GM18517 (cell line): ENCODE measurements around the gene EFCAB5.

Experiments used
- ATAC-seq: cut with Tn5 transposase; IDR thresholded peaks from one replicate; pipeline ENCODE4 v1.9.1; 2021; ENCODE audit warnings: mild to moderate bottlenecking, moderate library complexity; ENCODE audit not compliant: unreplicated experiment

Gene EFCAB5

DNA sequence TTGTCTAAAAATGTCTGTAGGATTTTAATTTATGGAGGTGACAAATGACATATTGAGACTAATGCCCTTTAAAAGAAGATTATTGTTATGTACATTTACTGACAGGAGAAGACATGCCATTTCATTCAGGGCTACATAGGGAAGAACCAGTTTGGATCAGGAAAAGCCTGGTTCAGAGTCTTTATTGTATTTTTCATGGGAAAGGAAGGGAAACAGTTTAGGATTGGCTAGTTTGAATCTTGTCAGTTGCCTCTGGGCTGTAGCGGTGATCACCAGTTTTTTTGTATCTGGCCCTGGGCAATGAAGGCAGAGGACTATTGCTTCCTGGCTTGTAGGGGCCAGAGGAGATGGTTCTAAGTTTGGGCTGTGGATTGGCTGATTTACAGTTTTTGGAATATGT lies 206.9 kb downstream of the EFCAB5 start:
- no peak for ATAC-seq

- ATAC-seq, result no peak
Observed at GRCh38 chr17:30151471-30151870, 210.0 kb downstream of the EFCAB5 start.

- ATAC-seq, result no peak
Observed at GRCh38 chr17:30153463-30153862, 212.0 kb downstream of the EFCAB5 start.

DNA sequence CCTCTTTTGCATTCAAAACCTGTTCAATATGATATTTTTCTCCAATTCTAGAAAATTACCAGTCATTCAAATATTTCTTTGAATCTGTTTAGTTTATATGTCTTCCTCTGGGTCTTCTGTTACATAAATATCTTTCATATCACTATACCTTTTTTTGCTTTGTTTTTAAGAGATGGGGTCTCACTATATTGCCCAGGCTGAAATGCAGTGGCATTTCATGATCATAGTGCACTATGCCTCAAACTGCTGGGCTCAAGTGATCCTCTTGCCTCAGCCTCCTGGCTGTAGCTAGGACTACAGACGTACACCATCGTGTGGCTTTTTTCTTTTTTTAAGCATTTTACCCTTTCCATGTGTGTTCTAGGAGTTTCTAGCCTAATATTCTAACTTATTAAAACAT lies 214.0 kb downstream of the EFCAB5 start:
- ATAC-seq, result no peak
